GM12874 (cell line): Measurements from ENCODE around the gene RFX3.

Experiments
- TF ChIP-seq, protein P1 (sequence below): IDR thresholded peaks from 2 replicates; pipeline ENCODE4 v1.5.1; 2011; ENCODE audit warnings: low read depth, mild to moderate bottlenecking, control low read depth, low read length, moderate library complexity; ENCODE audit not compliant: insufficient read depth

Gene RFX3

DNA sequence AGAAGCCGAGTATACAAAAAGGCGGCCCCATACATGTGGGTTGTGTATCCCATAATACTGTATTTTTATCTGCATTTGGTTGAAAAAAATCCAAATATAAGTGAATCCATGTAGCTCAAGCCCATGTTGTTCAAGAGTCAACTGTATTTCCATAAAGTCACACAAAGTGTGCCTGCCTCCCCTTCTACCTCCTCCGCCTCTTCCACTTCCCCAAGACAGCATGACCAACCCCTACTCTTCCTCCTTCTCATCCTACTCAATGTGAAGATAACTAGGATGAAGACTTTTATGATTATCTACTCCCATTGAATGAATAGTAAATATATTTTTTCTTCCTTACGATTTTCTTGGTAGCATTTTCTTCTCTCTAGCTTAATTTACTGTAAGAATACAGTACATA, 92.7 kb downstream of the RFX3 start:
- TF ChIP-seq, protein P1, sequence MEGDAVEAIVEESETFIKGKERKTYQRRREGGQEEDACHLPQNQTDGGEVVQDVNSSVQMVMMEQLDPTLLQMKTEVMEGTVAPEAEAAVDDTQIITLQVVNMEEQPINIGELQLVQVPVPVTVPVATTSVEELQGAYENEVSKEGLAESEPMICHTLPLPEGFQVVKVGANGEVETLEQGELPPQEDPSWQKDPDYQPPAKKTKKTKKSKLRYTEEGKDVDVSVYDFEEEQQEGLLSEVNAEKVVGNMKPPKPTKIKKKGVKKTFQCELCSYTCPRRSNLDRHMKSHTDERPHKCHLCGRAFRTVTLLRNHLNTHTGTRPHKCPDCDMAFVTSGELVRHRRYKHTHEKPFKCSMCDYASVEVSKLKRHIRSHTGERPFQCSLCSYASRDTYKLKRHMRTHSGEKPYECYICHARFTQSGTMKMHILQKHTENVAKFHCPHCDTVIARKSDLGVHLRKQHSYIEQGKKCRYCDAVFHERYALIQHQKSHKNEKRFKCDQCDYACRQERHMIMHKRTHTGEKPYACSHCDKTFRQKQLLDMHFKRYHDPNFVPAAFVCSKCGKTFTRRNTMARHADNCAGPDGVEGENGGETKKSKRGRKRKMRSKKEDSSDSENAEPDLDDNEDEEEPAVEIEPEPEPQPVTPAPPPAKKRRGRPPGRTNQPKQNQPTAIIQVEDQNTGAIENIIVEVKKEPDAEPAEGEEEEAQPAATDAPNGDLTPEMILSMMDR: no peak

DNA sequence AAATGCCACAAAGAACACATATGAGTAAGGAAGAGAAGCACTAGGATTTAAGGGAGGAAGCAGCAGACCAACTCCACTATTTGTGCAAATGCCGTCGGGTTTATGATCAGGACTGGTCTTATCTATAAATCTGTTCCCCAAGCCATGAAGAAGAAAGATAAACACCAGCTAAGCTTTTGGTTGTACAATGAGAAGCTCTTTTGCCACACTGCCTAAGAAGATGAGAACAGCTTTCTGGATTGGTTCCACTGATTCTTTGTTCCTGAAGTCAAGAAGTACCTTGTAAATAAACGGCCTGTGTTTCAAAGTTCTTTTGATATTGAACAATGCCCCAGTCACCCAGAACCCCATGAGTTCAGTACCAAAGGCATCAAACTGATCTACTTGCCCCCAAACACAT, 93.9 kb downstream of the RFX3 start:
- TF ChIP-seq, protein P1: no peak

DNA sequence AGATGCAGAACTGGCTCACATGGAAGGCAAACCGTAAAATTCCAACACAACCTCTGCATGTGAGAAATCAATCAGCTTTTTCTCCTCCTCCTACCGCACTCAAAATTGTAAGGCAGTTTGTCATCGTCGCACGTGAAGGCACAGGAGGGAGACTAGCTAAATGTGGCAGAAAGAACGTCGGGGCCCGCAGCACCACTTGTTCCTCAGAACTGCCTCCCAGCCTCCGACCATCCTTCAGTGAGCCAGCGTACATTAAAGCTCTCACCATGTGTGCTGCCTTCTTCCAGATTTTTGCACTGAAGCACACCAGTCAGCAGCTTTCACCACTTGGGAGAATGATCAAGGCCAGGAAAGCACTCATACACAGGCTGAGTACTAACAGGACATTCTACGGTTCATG, 105.9 kb downstream of the RFX3 start:
- TF ChIP-seq, protein P1: no peak

DNA sequence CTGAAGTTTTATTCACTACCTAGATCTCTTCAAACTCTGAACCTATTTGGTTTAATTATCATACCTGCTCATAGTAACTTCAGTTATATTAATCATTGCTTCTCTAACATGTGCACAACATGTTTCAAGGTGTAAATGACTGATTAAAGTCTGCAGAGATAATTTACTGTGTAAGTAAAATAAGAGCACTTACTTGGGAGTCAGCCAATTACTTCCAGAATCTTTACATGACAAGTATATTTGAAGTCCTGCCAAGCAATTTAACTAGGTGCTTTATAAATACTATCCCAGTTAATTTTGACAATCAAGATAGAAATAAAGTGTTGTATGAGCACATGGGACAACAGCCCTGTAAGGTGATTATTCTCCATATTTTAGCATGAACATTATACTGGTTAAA, 109.9 kb downstream of the RFX3 start:
- TF ChIP-seq, protein P1: no peak

DNA sequence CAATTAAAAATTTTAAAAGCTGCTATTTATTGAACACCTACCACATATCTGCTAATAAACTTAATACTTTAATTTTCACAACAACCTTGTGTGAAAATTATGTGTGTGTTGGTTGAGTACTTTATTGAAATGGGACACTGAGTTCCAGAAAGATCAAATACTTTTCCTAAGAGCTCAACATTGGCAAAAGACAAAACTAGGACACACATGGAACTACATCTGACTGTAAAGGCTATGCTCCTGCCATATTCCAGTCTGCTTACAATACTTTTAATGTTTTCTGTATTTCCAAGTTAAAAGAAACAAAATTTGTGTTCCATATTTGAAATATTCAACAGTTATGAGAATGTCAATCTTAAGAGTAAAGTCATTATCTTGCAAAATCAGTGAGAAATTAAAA, 111.8 kb downstream of the RFX3 start:
- TF ChIP-seq, protein P1: no peak

DNA sequence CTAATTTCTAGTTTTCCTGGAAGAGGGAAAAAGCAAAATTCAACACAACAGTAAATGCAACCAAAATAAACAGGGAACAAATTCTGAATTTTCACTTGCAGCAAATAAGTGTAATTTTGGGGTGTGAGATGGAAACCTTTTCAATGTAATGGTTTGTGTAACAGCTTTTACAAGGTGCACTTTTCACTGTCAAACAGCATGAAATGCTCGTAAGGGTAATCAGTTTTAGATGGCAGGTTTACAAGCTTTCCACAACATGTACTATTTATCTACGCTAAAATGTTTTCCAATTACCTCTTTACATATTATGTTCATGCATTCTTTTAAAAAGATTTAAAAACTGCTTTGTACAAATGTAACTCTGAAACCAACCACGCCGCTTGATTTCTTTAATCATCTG, 115.3 kb downstream of the RFX3 start:
- TF ChIP-seq, protein P1: no peak

DNA sequence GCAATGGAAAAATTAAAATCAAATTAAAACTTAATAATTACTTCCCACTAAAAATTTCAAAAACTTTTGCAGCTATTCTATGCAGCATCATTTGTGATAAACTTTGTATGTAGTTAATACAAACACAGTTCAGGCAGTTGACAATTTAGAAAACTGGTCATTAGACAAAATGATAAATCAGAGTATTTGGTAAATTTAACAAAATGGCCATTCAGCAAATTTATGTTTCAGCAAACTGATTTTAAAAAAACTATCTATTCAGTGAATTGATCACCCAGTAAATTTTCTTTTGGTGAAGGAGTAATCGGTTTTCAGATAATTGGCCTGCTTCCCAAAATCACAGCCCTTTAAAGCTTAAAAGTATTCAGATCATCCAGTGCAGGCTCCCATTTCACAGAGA, 116.3 kb downstream of the RFX3 start:
- TF ChIP-seq, protein P1: no peak

DNA sequence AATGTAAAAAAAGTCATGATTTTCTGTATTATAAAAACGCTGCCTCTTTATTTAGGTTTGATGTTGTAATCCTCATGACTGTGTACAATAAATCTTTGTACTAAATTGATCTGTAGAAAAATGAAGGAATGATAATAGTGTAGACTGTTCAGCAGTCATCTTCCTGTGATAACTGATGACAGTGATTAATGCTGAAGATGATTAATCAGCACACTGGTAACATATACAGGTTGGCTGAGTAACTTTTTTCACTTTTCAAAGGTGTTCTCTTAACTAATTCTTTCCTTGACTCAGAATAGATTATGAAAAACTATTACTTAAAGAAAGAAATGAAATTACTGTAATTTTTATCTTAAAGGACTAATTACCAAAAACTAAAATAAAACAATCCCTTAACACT, 122.5 kb downstream of the RFX3 start:
- TF ChIP-seq, protein P1: no peak
